HG02588 (cell line): ENCODE data around the gene SDF2L1.
"Not testable (repeated sequence)": the region's sequence is repeated elsewhere in the genome, so short reads cannot be mapped to it uniquely, and the experiment has no call there.

ENCODE experiments used
- ATAC-seq: cut with Tn5 transposase; IDR thresholded peaks from one replicate; pipeline ENCODE4 v1.9.1; 2021; ENCODE audit warnings: mild to moderate bottlenecking, moderate library complexity; ENCODE audit not compliant: unreplicated experiment

SDF2L1 gene

GRCh38 chr22:21641789-21642583 lies at the start of gene SDF2L1:
Gene SDF2L1 (plus strand): TSS chr22:21642302. CDS start chr22:21642337, 35 bp downstream.
- ATAC-seq: peak; percentile 93

GRCh38 chr22:21592422-21592821 lies 49.7 kb upstream of the SDF2L1 start:
- no peak for ATAC-seq

GRCh38 chr22:21593406-21594232 lies 48.5 kb upstream of the SDF2L1 start:
- no peak for ATAC-seq

GRCh38 chr22:21594865-21595452 lies 47.1 kb upstream of the SDF2L1 start:
- no peak for ATAC-seq

GRCh38 chr22:21596356-21597135 lies 45.6 kb upstream of the SDF2L1 start:
- not testable (repeated sequence) for ATAC-seq

GRCh38 chr22:21598302-21598701 lies 43.8 kb upstream of the SDF2L1 start:
- ATAC-seq: no peak

GRCh38 chr22:21599053-21599893 lies 42.8 kb upstream of the SDF2L1 start:
- ATAC-seq: no peak

- ATAC-seq: no peak
Measured at GRCh38 chr22:21602579-21602978, 39.5 kb upstream of the SDF2L1 start.

GRCh38 chr22:21603973-21604372 lies 38.1 kb upstream of the SDF2L1 start:
- ATAC-seq: no peak

GRCh38 chr22:21605887-21606564 lies 36.1 kb upstream of the SDF2L1 start:
- ATAC-seq: no peak

GRCh38 chr22:21606775-21607174 lies 35.3 kb upstream of the SDF2L1 start:
- no peak for ATAC-seq

GRCh38 chr22:21609556-21610157 lies 32.4 kb upstream of the SDF2L1 start:
- ATAC-seq: not testable (repeated sequence)

- no peak for ATAC-seq
Measured at GRCh38 chr22:21611210-21611977, 30.7 kb upstream of the SDF2L1 start.

GRCh38 chr22:21612858-21613257 lies 29.2 kb upstream of the SDF2L1 start:
- ATAC-seq: no peak

GRCh38 chr22:21613553-21614233 lies 28.4 kb upstream of the SDF2L1 start:
- no peak for ATAC-seq

- ATAC-seq: no peak
Measured at GRCh38 chr22:21615731-21616130, 26.4 kb upstream of the SDF2L1 start.

GRCh38 chr22:21617337-21617736 lies 24.8 kb upstream of the SDF2L1 start:
- ATAC-seq: not testable (repeated sequence)

- no peak for ATAC-seq
Measured at GRCh38 chr22:21621025-21621424, 21.1 kb upstream of the SDF2L1 start.
